H1 (cell line): ENCODE results near the gene MRPL45. TPM values are rescaled to one million over a fixed set of nuclear protein-coding genes. Genes with fewer than 3 reads are reported as not detected.
A peak's percentile ranks its signal among the peaks of the same experiment; 100 is the strongest.

Experiments
- ASH2L ChIP-seq: fragments of 200-600, 300-600 bp; sonication (generic); IDR thresholded peaks from one replicate; pipeline ENCODE4 v1.7.1; 2017; ENCODE audit warnings: low read length
- BCL11A ChIP-seq, 2 experiments: IDR thresholded peaks; one replicate each; pipeline ENCODE4 v1.6.1; 2011; ENCODE audit warnings: low read depth in 2 of 2, low read length in 2 of 2, mild to moderate bottlenecking in 2 of 2
- CBX5 ChIP-seq: fragments of 300-800, 300-1000 bp; sonication (generic); IDR thresholded peaks from 2 replicates; pipeline ENCODE4 v1.7.1; 2016; ENCODE audit warnings: antibody characterized with exemption, low read length, low read depth
- CHD2 ChIP-seq: IDR thresholded peaks from 2 replicates; pipeline ENCODE4 v1.6.1; 2012; ENCODE audit warnings: low read length, improper control_type of control experiment
- FOSL1 ChIP-seq: IDR thresholded peaks from 2 replicates; pipeline ENCODE4 v1.6.1; 2011; ENCODE audit warnings: mild to moderate bottlenecking, low read depth, low read length, moderate library complexity; ENCODE audit not compliant: insufficient read depth
- HDAC6 ChIP-seq: IDR thresholded peaks from one replicate; pipeline ENCODE4 v1.7.1; 2012; ENCODE audit warnings: low read depth, mild to moderate bottlenecking, inconsistent platforms, low read length, moderate library complexity
- POLR2A ChIP-seq, 2 experiments: IDR thresholded peaks; 1 replicate in 1 of 2; 2 replicates in 1 of 2; pipeline ENCODE4 v1.6.1; 2011; ENCODE audit warnings: low read depth in 2 of 2, low read length in 2 of 2, mild to moderate bottlenecking in 2 of 2; ENCODE audit errors: control extremely low read depth in 1 of 2
- RAD21 ChIP-seq, 2 experiments: IDR thresholded peaks in 1 of 2; conservative IDR thresholded peaks in 1 of 2; 2 replicates each; pipeline ENCODE4 v1.6.1; 2011; ENCODE audit warnings: low read depth in 2 of 2, low read length in 2 of 2, improper control_type of control experiment in 1 of 2, inconsistent platforms in 1 of 2, mild to moderate bottlenecking in 1 of 2, moderate library complexity in 1 of 2
- RBBP5 ChIP-seq: IDR thresholded peaks from 2 replicates; pipeline ENCODE4 v1.7.1; 2012; ENCODE audit warnings: low read depth, mild to moderate bottlenecking, inconsistent platforms, low read length, moderate library complexity, borderline replicate concordance
- RFX5 ChIP-seq: IDR thresholded peaks from 2 replicates; pipeline ENCODE4 v1.6.1; 2011; ENCODE audit warnings: low read depth, low read length, improper control_type of control experiment, borderline replicate concordance
- RXRA ChIP-seq: IDR thresholded peaks from 2 replicates; pipeline ENCODE4 v1.6.1; 2011; ENCODE audit warnings: low read depth, mild to moderate bottlenecking, low read length, moderate library complexity; ENCODE audit not compliant: insufficient read depth
- SP1 ChIP-seq: IDR thresholded peaks from 2 replicates; pipeline ENCODE4 v1.6.1; 2011; ENCODE audit warnings: low read depth, low read length
- SP2 ChIP-seq: IDR thresholded peaks from 2 replicates; pipeline ENCODE4 v1.6.1; 2012; ENCODE audit warnings: mild to moderate bottlenecking, low read length, inconsistent platforms
- SRF ChIP-seq: IDR thresholded peaks from 2 replicates; pipeline ENCODE4 v1.6.1; 2011; ENCODE audit warnings: mild to moderate bottlenecking, low read depth, low read length, moderate library complexity
- SUZ12 ChIP-seq: fragments of 200-600 bp; sonication (generic); IDR thresholded peaks from 2 replicates; pipeline ENCODE4 v1.6.1; 2012; ENCODE audit warnings: mild to moderate bottlenecking, inconsistent platforms, low read length, moderate library complexity, mixed read lengths
- TEAD4 ChIP-seq: IDR thresholded peaks from 2 replicates; pipeline ENCODE4 v1.6.1; 2012; ENCODE audit warnings: low read depth, low read length, inconsistent platforms, mixed read lengths
- ZNF274 ChIP-seq: IDR thresholded peaks from 2 replicates; pipeline ENCODE4 v1.7.0; 2012; ENCODE audit warnings: low read length, borderline replicate concordance; ENCODE audit errors: extremely low read depth
- polyA plus RNA-seq, 7 experiments: library from polyadenylated mRNA; depleted of rRNA in 3 of 7; stranded (reverse) in 5 of 7; unstranded in 2 of 7; fragments of >200 nt in 5 of 7; fragments of 200-250 nt in 2 of 7; gene quantifications; 1 replicate in 5 of 7; 2 replicates in 1 of 7; 4 replicates in 1 of 7; pipeline versions ENCODE4 v1.2.1 to v1.2.3, GENCODE V29; 2011 to 2013; ENCODE audit warnings: missing spikeins in 2 of 7, mixed read lengths in 2 of 7
- total RNA-seq: library from RNA; stranded (reverse); fragmentation: NEBNext Ultra II Directional; extraction: Animal tissue kit (Norgen Biotek cat#: 25700); gene quantifications from 2 replicates; pipeline ENCODE4 v1.2.1, GENCODE V29; 2021
- TF ChIP-seq, protein P1 (sequence below): IDR thresholded peaks from 2 replicates; pipeline ENCODE4 v1.6.1; 2011; ENCODE audit warnings: low read depth, mild to moderate bottlenecking, low read length; ENCODE audit not compliant: insufficient read depth
- TF ChIP-seq, protein P2 (sequence below): IDR thresholded peaks from 2 replicates; pipeline ENCODE4 v1.6.1; 2012; ENCODE audit warnings: inconsistent platforms
- TF ChIP-seq, protein P3 (sequence below): IDR thresholded peaks from 2 replicates; pipeline ENCODE4 v1.6.1; 2011; ENCODE audit warnings: low read length, improper control_type of control experiment

The MRPL45 gene
- total and polyA plus RNA-seq, 2 of the 8 experiments (the other 6 are each of a cell fraction or from before 2014, with no cell fraction given), result 65.6 to 71.7 TPM

DNA sequence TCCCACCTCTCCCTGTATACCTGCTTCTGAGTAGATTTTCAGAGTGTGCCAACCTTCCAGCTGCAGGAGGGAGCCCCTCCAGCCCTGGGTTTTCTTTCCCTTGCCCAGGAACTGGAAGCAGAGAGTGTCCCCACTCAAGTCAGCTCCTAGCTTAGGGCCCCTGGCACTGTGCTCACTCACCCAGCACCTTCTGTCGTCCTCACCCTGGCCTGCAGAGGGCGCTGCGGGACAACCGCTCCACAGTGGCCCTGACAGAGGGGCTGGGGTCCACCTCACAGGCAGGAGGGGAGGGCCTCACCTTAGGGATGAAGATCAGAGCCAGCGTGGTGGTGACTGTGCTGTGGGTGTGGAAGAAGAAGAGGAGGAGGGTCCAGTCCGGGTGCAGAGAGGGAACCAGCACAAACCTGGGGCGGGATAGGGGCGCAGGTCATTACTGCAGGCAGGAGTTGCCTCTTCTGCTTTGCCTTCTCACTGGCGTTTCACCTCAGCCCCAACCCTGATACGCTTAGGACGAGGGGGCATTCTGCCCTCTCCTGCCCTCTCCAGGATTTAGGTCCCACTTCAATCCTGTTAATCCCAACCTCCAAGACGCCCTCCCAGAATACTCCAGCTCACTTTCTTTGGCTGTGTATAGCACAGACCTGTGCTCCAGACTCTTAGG is 36.8 kb downstream of the MRPL45 start (continued):
- TF ChIP-seq, protein P1, sequence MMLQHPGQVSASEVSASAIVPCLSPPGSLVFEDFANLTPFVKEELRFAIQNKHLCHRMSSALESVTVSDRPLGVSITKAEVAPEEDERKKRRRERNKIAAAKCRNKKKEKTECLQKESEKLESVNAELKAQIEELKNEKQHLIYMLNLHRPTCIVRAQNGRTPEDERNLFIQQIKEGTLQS, result no peak
- TF ChIP-seq SUZ12, result no peak
- TF ChIP-seq ZNF274, result no peak
- TF ChIP-seq POLR2A (IDR thresholded peaks at IDR 0.05; ENCODE audit: control extremely low read depth in 1 of 2, low read depth in 2 of 2, low read length in 2 of 2), result no peak
- TF ChIP-seq RFX5, result no peak
- TF ChIP-seq SP2, result no peak
- TF ChIP-seq SRF, result no peak
- TF ChIP-seq CHD2, result 0 out of 2 replicates have a peak, but pooled peaks have one; percentile 38
- no peak for TF ChIP-seq TEAD4
- no peak for TF ChIP-seq HDAC6
- no peak for TF ChIP-seq BCL11A (IDR thresholded peaks at IDR 0.05; ENCODE audit: low read depth in 2 of 2, low read length in 2 of 2)
- TF ChIP-seq RBBP5, result no peak
- TF ChIP-seq, protein P2, sequence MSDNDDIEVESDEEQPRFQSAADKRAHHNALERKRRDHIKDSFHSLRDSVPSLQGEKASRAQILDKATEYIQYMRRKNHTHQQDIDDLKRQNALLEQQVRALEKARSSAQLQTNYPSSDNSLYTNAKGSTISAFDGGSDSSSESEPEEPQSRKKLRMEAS, result 0 out of 2 replicates have a peak, but pooled peaks have one; percentile 35
- TF ChIP-seq RAD21 (IDR thresholded peaks at IDR 0.05 in 1 of 2, conservative IDR thresholded peaks at IDR 0.05 in 1 of 2; ENCODE audit: low read depth in 2 of 2, low read length in 2 of 2), result peak; percentile 87 to 93
- TF ChIP-seq, protein P3, sequence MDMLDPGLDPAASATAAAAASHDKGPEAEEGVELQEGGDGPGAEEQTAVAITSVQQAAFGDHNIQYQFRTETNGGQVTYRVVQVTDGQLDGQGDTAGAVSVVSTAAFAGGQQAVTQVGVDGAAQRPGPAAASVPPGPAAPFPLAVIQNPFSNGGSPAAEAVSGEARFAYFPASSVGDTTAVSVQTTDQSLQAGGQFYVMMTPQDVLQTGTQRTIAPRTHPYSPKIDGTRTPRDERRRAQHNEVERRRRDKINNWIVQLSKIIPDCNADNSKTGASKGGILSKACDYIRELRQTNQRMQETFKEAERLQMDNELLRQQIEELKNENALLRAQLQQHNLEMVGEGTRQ, result no peak
- no peak for TF ChIP-seq ASH2L
- no peak for TF ChIP-seq CBX5
- no peak for TF ChIP-seq FOSL1
- TF ChIP-seq RXRA, result no peak
- TF ChIP-seq SP1, result no peak
